H1 (cell line): ENCODE measurements around the gene CLIC3. TPM values are rescaled to one million over a fixed set of nuclear protein-coding genes. Genes with fewer than 3 reads are reported as not detected.

Experiments used
- ASH2L ChIP-seq: fragments of 200-600, 300-600 bp; sonication (generic); IDR thresholded peaks from one replicate; pipeline ENCODE4 v1.7.1; 2017; ENCODE audit warnings: low read length
- CBX5 ChIP-seq: fragments of 300-800, 300-1000 bp; sonication (generic); IDR thresholded peaks from 2 replicates; pipeline ENCODE4 v1.7.1; 2016; ENCODE audit warnings: antibody characterized with exemption, low read length, low read depth
- CREB1 ChIP-seq: IDR thresholded peaks from 2 replicates; pipeline ENCODE4 v1.6.1; 2012; ENCODE audit warnings: inconsistent platforms
- CTBP2 ChIP-seq: IDR thresholded peaks from 2 replicates; pipeline ENCODE4 v1.7.0; 2011; ENCODE audit warnings: borderline replicate concordance, mild to moderate bottlenecking, moderate library complexity, mixed read lengths, low read length; ENCODE audit not compliant: insufficient read depth, insufficient read length
- EGR1 ChIP-seq: IDR thresholded peaks from 2 replicates; pipeline ENCODE4 v1.6.1; 2011; ENCODE audit warnings: low read depth, low read length, borderline replicate concordance
- KDM4A ChIP-seq: IDR thresholded peaks from one replicate; pipeline ENCODE4 v1.7.1; 2012; ENCODE audit warnings: low read depth, mild to moderate bottlenecking, moderate library complexity, low read length, inconsistent platforms; ENCODE audit not compliant: severe bottlenecking
- NANOG ChIP-seq: IDR thresholded peaks from 2 replicates; pipeline ENCODE4 v1.6.1; 2011; ENCODE audit warnings: low read length, low read depth, mild to moderate bottlenecking, inconsistent platforms; ENCODE audit not compliant: insufficient read depth, poor library complexity, severe bottlenecking
- NRF1 ChIP-seq: IDR thresholded peaks from 2 replicates; pipeline ENCODE4 v1.6.1; 2011; ENCODE audit warnings: mild to moderate bottlenecking, low read depth, low read length, improper control_type of control experiment
- PHF8 ChIP-seq: fragments of 200-600 bp; sonication (generic); conservative IDR thresholded peaks from 2 replicates; pipeline ENCODE4 v1.7.1; 2012; ENCODE audit warnings: low read depth, mild to moderate bottlenecking, inconsistent platforms, low read length, moderate library complexity
- POLR2A ChIP-seq, 2 experiments: IDR thresholded peaks; 1 replicate in 1 of 2; 2 replicates in 1 of 2; pipeline ENCODE4 v1.6.1; 2011; ENCODE audit warnings: low read depth in 2 of 2, low read length in 2 of 2, mild to moderate bottlenecking in 2 of 2; ENCODE audit errors: control extremely low read depth in 1 of 2
- POU5F1 ChIP-seq: IDR thresholded peaks from 2 replicates; pipeline ENCODE4 v1.6.1; 2011; ENCODE audit warnings: low read depth, mild to moderate bottlenecking, low read length, moderate library complexity
- SIN3A ChIP-seq, 2 experiments: IDR thresholded peaks in 1 of 2; conservative IDR thresholded peaks in 1 of 2; 2 replicates each; pipeline ENCODE4 v1.6.1; 2011 to 2012; ENCODE audit warnings: low read length in 2 of 2, improper control_type of control experiment in 1 of 2, low read depth in 1 of 2, mild to moderate bottlenecking in 1 of 2
- SP1 ChIP-seq: IDR thresholded peaks from 2 replicates; pipeline ENCODE4 v1.6.1; 2011; ENCODE audit warnings: low read depth, low read length
- SP4 ChIP-seq: IDR thresholded peaks from 2 replicates; pipeline ENCODE4 v1.6.1; 2012; ENCODE audit warnings: low read length, inconsistent platforms
- SRF ChIP-seq: IDR thresholded peaks from 2 replicates; pipeline ENCODE4 v1.6.1; 2011; ENCODE audit warnings: mild to moderate bottlenecking, low read depth, low read length, moderate library complexity
- SUZ12 ChIP-seq: fragments of 200-600 bp; sonication (generic); IDR thresholded peaks from 2 replicates; pipeline ENCODE4 v1.6.1; 2012; ENCODE audit warnings: mild to moderate bottlenecking, inconsistent platforms, low read length, moderate library complexity, mixed read lengths
- TAF1 ChIP-seq: IDR thresholded peaks from 2 replicates; pipeline ENCODE4 v1.6.1; 2011; ENCODE audit warnings: mild to moderate bottlenecking, low read depth, low read length
- TAF7 ChIP-seq: optimal IDR thresholded peaks from 2 replicates; pipeline ENCODE3; 2011; ENCODE audit warnings: low read depth, mild to moderate bottlenecking, inconsistent platforms, low read length, moderate library complexity, borderline replicate concordance
- TEAD4 ChIP-seq: IDR thresholded peaks from 2 replicates; pipeline ENCODE4 v1.6.1; 2012; ENCODE audit warnings: low read depth, low read length, inconsistent platforms, mixed read lengths
- ZNF274 ChIP-seq: IDR thresholded peaks from 2 replicates; pipeline ENCODE4 v1.7.0; 2012; ENCODE audit warnings: low read length, borderline replicate concordance; ENCODE audit errors: extremely low read depth
- polyA plus RNA-seq, 7 experiments: library from polyadenylated mRNA; depleted of rRNA in 3 of 7; stranded (reverse) in 5 of 7; unstranded in 2 of 7; fragments of >200 nt in 5 of 7; fragments of 200-250 nt in 2 of 7; gene quantifications; 1 replicate in 5 of 7; 2 replicates in 1 of 7; 4 replicates in 1 of 7; pipeline versions ENCODE4 v1.2.1 to v1.2.3, GENCODE V29; 2011 to 2013; ENCODE audit warnings: missing spikeins in 2 of 7, mixed read lengths in 2 of 7
- total RNA-seq: library from RNA; stranded (reverse); fragmentation: NEBNext Ultra II Directional; extraction: Animal tissue kit (Norgen Biotek cat#: 25700); gene quantifications from 2 replicates; pipeline ENCODE4 v1.2.1, GENCODE V29; 2021
- TF ChIP-seq, protein P1 (sequence below): IDR thresholded peaks from 2 replicates; pipeline ENCODE4 v1.6.1; 2012; ENCODE audit warnings: low read length, inconsistent platforms
- TF ChIP-seq, protein P2 (sequence below): IDR thresholded peaks from 2 replicates; pipeline ENCODE4 v1.6.1; 2011; ENCODE audit warnings: low read length, improper control_type of control experiment

CLIC3 gene
- total and polyA plus RNA-seq, 2 of the 8 experiments (the other 6 are each of a cell fraction or from before 2014, with no cell fraction given), result 0.12 TPM; not detected in 1

DNA sequence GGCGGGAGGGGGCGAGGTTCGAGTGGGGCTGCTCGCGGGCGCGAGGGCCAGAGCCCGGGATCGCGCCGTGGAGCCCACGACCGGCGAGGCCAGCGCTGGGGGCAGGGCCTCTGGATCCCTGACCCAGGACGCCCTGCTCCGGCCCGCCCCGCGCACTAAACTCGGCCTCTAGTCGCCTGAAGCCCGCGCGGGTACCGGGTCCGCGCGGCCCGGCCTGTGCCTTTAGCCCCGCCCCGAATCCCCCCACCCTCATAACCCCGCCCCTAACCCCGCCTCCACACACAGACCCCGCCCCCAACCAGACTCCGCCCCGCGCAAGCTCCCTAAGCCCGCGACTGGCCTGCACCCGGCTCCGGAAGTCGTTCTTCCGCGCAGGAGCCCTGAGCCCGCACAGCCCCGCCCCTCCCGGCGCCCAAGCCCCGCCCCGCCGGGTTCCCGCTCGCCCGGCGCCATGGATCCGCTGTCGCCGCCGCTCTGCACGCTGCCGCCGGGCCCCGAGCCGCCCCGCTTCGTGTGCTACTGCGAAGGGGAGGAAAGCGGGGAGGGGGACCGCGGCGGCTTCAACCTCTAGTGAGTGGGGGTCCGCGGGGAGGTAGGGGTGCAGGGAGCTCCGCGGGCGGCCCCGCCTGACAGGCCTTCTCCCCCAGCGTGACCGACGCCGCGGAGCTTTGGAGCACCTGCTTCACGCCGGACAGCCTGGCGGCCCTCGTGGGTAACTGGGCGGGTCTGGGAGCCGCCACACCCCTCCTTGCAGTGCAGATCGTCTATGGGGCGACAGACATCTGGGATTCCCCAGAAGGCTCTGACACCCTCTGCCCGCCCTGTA is 4.2 kb downstream of the CLIC3 start, which contains the start of gene PAXX (continued):
- TF ChIP-seq CREB1, result 0 out of 2 replicates have a peak, but pooled peaks have one; percentile 10
- no peak; a peak in 1 of 3 replicates for TF ChIP-seq POLR2A (IDR thresholded peaks at IDR 0.05; ENCODE audit: control extremely low read depth in 1 of 2, low read depth in 2 of 2, low read length in 2 of 2)
- no peak; the same call in 1 of the 2 replicates for TF ChIP-seq NRF1
- TF ChIP-seq SRF, result no peak
- TF ChIP-seq TAF1, result no peak
- TF ChIP-seq TAF7, result no peak
- no peak for TF ChIP-seq TEAD4
- no peak for TF ChIP-seq CBX5
- TF ChIP-seq PHF8, result peak; percentile 57; the same call in 1 of the 2 replicates
- TF ChIP-seq ZNF274, result no peak
- TF ChIP-seq ASH2L, result no peak
- TF ChIP-seq SUZ12, result no peak
- TF ChIP-seq, protein P1, sequence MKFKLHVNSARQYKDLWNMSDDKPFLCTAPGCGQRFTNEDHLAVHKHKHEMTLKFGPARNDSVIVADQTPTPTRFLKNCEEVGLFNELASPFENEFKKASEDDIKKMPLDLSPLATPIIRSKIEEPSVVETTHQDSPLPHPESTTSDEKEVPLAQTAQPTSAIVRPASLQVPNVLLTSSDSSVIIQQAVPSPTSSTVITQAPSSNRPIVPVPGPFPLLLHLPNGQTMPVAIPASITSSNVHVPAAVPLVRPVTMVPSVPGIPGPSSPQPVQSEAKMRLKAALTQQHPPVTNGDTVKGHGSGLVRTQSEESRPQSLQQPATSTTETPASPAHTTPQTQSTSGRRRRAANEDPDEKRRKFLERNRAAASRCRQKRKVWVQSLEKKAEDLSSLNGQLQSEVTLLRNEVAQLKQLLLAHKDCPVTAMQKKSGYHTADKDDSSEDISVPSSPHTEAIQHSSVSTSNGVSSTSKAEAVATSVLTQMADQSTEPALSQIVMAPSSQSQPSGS, result no peak
- peak in 1 of 2 experiments; percentile 59; a peak in 1 of 4 replicates for TF ChIP-seq SIN3A (conservative IDR thresholded peaks at IDR 0.05 in 1 of 2, IDR thresholded peaks at IDR 0.05 in 1 of 2; ENCODE audit: low read depth in 1 of 2, low read length in 2 of 2)
- no peak for TF ChIP-seq NANOG
- no peak for TF ChIP-seq CTBP2
- TF ChIP-seq POU5F1, result no peak
- no peak for TF ChIP-seq EGR1
- TF ChIP-seq KDM4A, result peak; percentile 76
- 0 out of 2 replicates have a peak, but pooled peaks have one; percentile 6 for TF ChIP-seq SP1
- TF ChIP-seq, protein P2, sequence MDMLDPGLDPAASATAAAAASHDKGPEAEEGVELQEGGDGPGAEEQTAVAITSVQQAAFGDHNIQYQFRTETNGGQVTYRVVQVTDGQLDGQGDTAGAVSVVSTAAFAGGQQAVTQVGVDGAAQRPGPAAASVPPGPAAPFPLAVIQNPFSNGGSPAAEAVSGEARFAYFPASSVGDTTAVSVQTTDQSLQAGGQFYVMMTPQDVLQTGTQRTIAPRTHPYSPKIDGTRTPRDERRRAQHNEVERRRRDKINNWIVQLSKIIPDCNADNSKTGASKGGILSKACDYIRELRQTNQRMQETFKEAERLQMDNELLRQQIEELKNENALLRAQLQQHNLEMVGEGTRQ, result no peak
- TF ChIP-seq SP4, result no peak
